SH-SY5Y (cell line): ENCODE results near the gene NR2F6.

ENCODE experiments used
- GATA2 ChIP-seq: IDR thresholded peaks from 2 replicates; pipeline ENCODE4 v1.6.1; 2011; ENCODE audit warnings: mild to moderate bottlenecking, low read depth, low read length
- GATA3 ChIP-seq: IDR thresholded peaks from 2 replicates; pipeline ENCODE4 v1.6.1; 2011; ENCODE audit warnings: low read depth, mild to moderate bottlenecking, low read length, moderate library complexity

NR2F6 gene

DNA sequence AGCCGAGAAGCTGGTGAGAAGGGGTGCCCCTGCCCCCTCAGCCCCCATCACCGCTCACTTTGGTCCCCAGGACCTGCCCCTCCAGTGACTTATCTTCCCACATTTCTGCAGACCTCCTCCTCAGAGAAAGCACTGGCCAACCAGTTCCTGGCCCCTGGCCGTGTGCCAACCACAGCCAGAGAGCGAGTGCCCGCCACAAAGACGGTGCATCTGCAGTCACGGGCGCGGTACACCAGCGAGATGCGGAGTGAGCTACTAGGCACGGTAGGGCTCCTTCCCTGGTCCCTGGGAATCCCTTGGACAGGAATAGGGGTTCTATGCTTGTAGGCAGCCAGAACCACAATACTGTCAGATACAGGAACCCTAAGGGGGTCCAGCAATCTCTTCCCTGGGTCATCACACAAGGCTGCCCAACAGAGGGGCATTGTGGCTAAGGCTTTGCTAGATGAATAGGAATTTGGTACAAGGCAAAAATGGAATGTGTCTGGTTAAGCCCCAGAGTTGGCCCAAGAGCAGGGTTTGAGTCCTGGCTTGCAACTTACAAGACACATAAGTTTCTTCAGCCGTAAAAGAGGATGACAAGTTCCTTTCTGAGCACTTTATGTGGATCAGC is 29.6 kb downstream of the NR2F6 start:
- TF ChIP-seq GATA3 (no peak), GATA2 (no peak)

DNA sequence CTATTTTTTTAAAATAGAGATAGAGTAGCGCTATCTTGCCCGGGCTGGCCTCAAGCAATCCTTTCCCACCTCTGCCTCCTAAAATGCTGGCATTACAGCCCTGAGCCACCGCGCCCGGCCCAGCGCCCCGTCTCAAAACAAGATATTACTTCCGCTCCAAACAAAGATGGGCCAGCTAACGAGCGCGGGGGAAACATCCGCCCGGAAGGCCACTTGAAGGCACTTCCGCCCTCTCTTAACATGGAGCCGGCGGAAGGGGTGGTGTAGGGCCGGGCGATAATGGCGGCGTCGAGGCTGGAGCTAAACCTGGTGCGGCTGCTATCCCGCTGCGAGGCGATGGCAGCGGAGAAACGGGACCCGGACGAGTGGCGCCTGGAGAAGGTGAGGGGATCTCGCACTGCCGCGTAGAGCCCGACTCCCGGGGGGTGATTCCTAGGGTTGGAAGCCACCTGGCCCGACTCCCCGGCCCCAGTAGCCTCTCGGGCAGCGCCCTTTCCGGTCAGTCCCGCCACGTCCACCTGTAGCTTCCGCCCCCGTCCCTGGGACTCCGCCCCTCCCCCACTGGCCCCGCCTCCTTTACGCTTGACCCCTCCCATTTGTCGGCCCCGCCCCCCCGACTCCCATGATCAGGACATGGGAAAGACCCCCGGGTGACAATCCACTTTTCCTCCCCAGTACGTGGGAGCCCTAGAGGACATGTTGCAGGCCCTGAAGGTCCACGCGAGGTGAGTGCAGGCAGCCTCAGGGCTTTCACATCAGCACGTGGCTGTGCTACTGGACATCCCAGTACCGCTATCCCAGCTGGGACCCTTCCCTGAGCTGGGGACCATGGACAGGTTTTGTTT is 30.4 kb downstream of the NR2F6 start, which contains the start of gene USE1:
Gene USE1 (plus strand): TSS at position 231 of the 845 bp plus-strand sequence. CDS start 49 bp downstream, at position 280.
- no peak for TF ChIP-seq GATA3
- no peak; the same call in 1 of the 2 replicates for TF ChIP-seq GATA2

DNA sequence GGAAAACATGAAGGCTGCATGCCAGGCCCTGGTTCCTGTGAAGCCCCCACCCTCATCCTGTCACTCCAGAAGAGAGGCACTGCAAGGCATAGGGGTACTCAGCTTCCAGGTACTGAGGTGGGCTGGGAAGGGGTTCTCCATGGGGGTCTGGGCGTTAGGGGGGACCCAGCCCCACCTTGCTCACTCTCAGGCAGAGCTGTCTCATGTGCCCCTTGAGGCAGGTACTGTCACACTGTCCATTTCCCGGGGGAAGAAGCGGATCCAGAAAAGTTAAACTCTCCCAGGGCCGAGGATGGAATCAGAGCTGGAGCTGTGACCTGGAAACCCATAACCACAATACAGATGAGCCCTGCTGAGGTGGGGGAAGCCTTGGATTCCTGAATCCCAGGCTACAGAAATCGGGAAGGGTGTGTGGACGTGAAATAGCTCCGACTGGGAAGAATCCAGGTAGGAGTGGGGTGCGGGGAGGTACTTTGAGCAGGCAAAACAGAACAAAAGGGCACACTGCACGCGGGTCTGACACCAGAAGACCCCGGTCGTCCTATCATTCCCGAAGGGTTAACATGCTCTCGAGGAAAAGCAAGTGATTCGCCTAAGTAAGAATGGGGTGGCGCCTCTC is 31.1 kb downstream of the NR2F6 start:
- TF ChIP-seq GATA2 (no peak), GATA3 (no peak)

DNA sequence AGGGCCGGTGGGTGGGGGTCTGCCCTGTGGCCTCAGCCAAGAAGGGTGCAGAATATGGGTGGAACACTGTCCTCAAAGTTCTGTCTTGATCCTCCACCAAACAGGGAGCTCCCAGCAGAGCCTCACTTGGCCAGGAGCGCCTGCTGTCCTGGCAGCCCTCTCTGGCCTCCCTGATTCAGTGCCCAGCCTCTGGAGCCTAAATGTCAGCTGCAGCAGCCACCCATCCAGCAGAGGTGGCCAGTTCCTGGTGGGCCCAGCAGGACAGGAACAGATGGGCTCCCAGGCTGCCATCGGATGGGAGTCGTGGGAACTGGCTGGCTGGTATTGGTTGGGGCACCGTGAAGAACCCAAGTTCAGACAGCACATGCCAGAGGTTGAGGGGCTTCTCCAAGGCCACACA is 32.4 kb downstream of the NR2F6 start:
- TF ChIP-seq GATA2 (no peak), GATA3 (no peak)

DNA sequence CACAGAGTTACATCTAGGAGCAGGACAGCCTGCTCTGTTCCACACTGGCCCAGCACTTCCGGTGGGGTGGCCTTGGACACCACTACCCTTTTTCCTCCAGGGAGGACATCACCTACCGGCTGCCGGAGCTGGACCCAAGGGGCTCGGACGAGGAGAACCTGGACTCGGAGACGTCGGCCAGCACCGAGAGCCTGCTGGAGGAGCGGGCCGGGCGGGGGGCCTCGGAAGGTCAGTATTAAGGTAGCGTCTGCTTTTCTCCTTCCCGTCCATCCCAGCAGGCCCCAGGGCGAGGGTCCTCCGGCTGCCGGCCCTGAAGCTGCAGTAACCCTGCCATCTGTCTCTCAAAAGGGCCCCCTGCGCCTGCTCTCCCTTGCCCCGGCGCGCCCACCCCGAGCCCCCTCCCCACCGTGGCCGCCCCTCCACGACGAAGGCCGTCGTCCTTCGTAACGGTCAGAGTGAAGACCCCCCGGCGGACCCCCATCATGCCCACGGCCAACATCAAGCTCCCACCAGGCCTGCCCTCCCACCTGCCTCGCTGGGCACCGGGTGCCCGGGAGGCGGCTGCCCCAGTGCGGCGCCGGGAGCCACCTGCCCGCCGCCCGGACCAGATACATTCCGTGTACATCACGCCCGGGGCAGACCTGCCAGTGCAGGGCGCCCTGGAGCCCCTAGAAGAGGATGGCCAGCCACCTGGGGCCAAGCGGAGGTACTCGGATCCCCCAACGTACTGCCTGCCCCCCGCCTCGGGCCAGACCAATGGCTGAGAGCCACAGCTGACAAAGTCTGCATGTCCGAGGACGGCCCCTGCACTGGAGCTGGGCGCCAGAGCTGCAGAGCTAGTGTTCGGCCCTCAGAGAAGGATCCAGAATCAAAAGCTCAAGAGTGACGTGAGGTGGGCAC is 33.9 kb downstream of the NR2F6 start:
- no peak for TF ChIP-seq GATA2
- no peak for TF ChIP-seq GATA3

DNA sequence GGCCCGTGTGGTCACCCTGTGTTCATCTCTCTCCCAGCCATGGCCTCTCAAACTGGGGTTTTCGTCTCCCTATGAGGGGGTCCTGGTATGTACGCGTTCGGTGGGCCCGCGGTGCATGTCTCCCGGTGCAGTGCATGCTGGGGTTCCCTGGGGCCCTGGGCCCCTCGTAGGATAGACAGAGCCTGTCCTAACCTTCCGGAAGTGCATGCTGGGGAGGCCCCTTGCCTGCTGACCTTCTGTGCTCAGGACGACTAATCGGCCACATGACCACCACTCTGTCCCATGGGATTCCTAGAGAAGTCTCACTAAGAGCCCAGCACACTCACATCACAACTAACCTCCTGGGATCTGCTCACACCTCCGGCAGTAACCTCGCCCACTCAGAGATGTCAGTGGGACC is 35.4 kb downstream of the NR2F6 start:
- no peak for TF ChIP-seq GATA3
- TF ChIP-seq GATA2 = no peak

DNA sequence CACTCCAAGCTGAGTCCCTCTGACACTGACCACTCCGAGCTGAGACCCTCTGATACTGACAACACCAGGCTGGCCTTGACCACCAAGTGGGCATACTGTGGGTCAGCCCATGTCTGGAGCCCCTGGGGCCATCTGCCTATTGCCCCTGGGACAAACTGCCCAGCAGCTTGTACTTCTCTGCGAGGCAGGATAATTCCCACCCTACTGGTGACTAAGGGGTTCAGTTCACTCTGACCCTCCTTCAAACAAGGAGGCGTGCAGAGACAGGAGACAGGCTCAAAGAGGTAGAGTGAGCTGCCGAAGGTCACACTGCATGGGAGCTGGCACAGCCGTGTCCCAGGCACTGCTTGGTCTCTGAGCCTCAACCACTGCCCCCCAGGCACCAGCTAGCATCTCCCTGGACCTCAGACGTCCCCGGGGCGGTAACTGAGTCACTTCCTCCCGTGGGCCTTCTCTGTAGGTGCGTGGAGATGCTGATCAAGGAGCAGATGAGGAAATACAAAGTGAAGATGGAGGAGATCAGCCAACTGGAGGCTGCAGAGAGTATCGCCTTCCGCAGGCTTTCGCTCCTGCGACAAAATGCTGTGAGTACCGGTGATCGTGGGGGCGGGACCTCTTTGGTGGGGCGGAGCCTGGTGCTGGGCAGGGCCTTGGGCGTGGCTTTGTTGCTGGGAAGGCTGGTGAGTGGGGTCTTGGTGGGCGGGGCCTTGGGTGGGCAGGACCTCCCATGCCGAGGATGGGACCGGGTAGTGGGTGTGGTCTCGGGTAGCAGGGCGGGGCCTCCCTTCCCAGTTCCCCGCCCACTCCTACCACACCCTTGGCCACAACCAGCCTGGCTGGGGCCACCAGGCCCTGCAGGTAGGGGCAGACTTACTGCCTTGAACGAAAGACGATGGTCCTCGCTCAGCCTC is 36.3 kb downstream of the NR2F6 start:
- TF ChIP-seq GATA3 (no peak), GATA2 (no peak)

DNA sequence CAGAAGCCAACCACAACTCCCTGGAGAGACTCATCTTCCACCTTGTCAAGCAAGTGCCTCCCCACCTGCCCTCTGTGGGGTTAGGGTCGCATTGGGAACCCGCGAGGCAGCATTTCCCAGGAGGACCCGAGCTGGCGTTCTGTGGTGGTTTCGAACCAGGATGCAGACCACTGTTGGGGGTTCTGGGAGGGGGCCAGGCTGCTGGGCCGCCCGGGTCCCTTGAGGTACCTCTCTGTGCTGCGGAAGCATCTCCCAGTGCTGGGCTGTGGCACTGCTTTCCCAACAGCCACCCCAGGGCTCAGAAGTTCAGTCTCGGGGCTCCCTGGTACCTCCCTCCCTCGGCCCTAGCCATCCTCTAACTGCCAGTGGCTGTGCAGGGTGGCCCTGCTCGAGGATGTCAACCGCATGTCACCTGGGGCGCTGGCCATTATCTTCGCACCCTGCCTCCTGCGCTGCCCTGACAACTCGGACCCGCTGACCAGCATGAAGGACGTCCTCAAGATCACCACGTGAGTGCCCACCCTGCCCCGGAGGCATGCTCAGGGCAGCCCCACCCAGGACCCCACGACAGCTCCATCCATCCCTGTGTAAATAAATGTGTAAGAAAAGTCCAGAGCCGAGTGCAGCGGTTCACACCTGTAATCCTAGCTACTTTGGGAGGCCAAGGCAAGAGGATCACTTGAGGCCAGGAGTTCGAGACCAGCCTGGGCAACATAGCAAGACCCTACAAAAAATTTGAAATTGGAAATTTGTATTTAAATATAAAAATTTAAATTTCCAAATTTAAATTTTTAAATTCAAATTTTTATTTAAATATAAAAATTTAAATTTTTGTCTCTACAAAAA is 38.8 kb downstream of the NR2F6 start:
- no peak for TF ChIP-seq GATA3
- TF ChIP-seq GATA2 = no peak

DNA sequence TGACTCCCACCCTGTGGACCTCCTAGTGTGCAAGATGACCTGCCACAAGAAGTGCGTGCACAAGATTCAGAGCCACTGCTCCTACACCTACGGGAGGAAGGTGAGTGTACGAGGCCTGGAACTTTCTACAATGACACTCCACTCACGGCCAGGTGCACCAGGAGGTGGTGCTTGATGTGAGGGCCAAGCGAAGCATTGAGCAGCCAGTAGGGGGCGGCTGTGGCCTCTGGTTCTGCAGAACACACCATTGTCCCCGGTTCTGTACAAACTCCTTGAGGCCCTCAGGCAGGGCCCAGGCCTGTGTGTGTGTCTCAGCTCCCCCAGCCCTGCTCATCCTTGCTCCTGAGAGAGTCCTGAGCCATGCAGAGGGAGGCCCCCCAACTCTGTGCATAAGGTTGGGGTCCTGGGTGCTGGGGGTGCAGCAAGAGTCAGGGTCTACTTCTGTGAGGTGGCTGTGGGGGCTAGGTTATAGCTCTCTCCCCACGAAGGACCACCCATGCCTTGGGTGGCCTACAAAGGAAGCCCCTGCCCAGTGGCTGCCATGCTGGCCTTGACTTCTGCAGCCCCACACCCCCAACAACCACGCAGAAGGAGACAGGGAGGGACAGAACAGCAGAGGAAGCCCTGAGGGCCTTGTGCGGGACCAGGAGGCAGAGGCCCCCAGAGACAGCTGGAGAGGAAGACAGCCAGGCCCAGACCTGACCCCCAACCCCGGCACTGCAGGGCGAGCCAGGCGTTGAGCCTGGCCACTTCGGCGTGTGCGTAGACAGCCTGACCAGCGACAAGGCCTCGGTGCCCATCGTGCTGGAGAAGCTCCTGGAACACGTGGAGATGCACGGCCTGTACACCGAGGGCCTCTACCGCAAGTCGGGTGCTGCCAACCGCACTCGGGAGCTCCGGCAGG is 40.2 kb downstream of the NR2F6 start:
- no peak for TF ChIP-seq GATA3
- no peak for TF ChIP-seq GATA2

DNA sequence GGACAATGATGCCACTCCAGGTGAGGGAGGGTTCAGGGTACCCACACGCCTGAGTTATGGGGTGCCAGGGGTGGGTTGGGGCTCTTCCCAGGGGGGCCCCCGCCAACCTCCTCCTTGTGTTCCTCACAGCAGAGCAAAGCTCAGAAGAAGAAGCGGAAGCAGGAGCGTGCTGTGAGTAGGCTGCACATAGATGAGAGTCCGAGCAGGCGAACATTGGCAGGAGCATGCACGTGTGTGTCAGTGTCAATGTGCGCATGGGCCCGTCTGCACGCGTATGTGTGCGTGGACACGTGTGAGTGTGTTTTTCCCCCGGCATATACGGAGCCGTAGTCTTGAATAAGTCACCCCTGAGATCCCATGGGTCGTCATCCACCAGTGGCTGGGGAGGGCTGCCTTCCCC is 43.0 kb downstream of the NR2F6 start:
- TF ChIP-seq GATA2 = no peak
- no peak for TF ChIP-seq GATA3

DNA sequence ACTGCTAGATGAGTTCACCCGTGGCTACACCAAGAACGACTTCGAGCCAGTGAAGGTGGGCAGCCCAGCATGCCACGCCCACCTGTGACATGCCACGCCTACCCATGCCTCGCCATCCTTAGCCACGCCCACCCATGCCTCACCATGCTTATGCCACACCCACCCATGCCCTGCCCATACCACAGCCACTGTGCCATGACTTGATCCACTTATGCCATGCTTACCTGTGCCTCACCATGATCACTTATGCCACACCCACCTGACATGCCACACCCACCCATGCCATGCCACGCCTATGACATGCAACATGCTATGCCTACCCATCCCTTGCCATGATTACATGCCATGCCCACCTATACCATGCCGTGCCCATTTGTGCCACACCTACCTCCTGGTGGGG is 43.5 kb downstream of the NR2F6 start:
- TF ChIP-seq GATA3 (no peak), GATA2 (no peak)
